H1 (cell line): Measurements from ENCODE around the gene DENND4C. TPM values are rescaled to one million over a fixed set of nuclear protein-coding genes. Genes with fewer than 3 reads are reported as not detected.

Experiments used
- CTCF ChIA-PET: fragments of 300-600 bp; sonication (Branson Sonifier 250); formaldehyde crosslinking; loops from one replicate; lab custom pipeline; 2021; ENCODE audit not compliant: partially characterized antibody; lab: Charles Lee
- POLR2A ChIA-PET: fragments of 300-600 bp; sonication (Branson Sonifier 250); formaldehyde crosslinking; loops from one replicate; lab custom pipeline; 2021; ENCODE audit warnings: inconsistent platforms; ENCODE audit not compliant: partially characterized antibody; lab: Charles Lee
- DNase-seq, 2 experiments: peaks; one replicate each; pipeline versions ENCODE4 v3.0.0 to v3.0.0-alpha.2; 2010 to 2022; ENCODE audit warnings: low spot score in 2 of 2, low read depth in 1 of 2, mixed read lengths in 1 of 2
- FAIRE-seq: peaks from 2 replicates; lab custom pipeline; 2011; peaks lifted over from hg19 to GRCh38; lab: Jason Lieb, UNC
- H2AFZ ChIP-seq: 2 replicates; pipeline ENCODE4 v1.8.1; 2012; ENCODE audit warnings: low read length, inconsistent platforms
- H2AK5ac ChIP-seq: 2 replicates; pipeline ENCODE4 v1.6.1; 2013; ENCODE audit warnings: low read depth, low read length
- H2BK120ac ChIP-seq: replicated peaks from 2 replicates; pipeline ENCODE3; 2013; ENCODE audit warnings: low read depth, low read length, inconsistent platforms
- H2BK12ac ChIP-seq: 2 replicates; pipeline ENCODE4 v1.6.1; 2013; ENCODE audit warnings: low read depth, low read length
- H2BK15ac ChIP-seq: 2 replicates; pipeline ENCODE4 v1.6.1; 2013; ENCODE audit warnings: low read length
- H2BK20ac ChIP-seq: 2 replicates; pipeline ENCODE4 v1.6.1; 2013; ENCODE audit warnings: low read length
- H2BK5ac ChIP-seq: 2 replicates; pipeline ENCODE4 v1.6.1; 2013; ENCODE audit warnings: low read depth, low read length
- H3K14ac ChIP-seq: 2 replicates; pipeline ENCODE4 v1.6.1; 2013; ENCODE audit warnings: inconsistent platforms; ENCODE audit not compliant: insufficient read length
- H3K18ac ChIP-seq: 2 replicates; pipeline ENCODE4 v1.6.1; 2013; ENCODE audit warnings: low read length; ENCODE audit errors: extremely low read depth
- H3K23ac ChIP-seq: 2 replicates; pipeline ENCODE4 v1.6.1; 2013; ENCODE audit warnings: inconsistent platforms; ENCODE audit not compliant: insufficient read length
- H3K23me2 ChIP-seq: 2 replicates; pipeline ENCODE4 v1.6.1; 2013; ENCODE audit warnings: low read depth, low read length
- H3K27ac ChIP-seq: 2 replicates; pipeline ENCODE4 v1.6.1; 2011; ENCODE audit warnings: low read depth, low read length, inconsistent platforms
- H3K27me3 ChIP-seq, 4 experiments: replicated peaks in 1 of 4; 1 replicate in 1 of 4; 2 replicates in 3 of 4; pipeline versions ENCODE4 v1.6.1 to v1.8.1; 2011 to 2013; ENCODE audit warnings: low read length in 3 of 4, mild to moderate bottlenecking in 3 of 4, inconsistent platforms in 2 of 4, mixed read lengths in 2 of 4, moderate library complexity in 1 of 4; ENCODE audit not compliant: control insufficient read depth in 3 of 4, insufficient read depth in 3 of 4; ENCODE audit errors: extremely low read depth in 1 of 4
- H3K36me3 ChIP-seq, 4 experiments: 2 replicates each; pipeline versions ENCODE4 v1.6.1 to v1.8.1; 2011 to 2013; ENCODE audit warnings: mild to moderate bottlenecking in 4 of 4, low read length in 3 of 4, moderate library complexity in 2 of 4, control low read depth in 1 of 4, inconsistent platforms in 1 of 4; ENCODE audit not compliant: insufficient read depth in 4 of 4, control insufficient read depth in 2 of 4
- H3K4ac ChIP-seq: replicated peaks from 2 replicates; pipeline ENCODE3; 2013; ENCODE audit warnings: low read length, low read depth, mixed read lengths, inconsistent platforms; ENCODE audit not compliant: insufficient read length
- H3K4me1 ChIP-seq, 4 experiments: replicated peaks in 1 of 4; 1 replicate in 1 of 4; 2 replicates in 3 of 4; pipeline versions ENCODE4 v1.6.1 to v1.8.1; 2011 to 2013; ENCODE audit warnings: low read length in 3 of 4, inconsistent platforms in 2 of 4, mixed read lengths in 1 of 4; ENCODE audit not compliant: insufficient read depth in 4 of 4, control insufficient read depth in 3 of 4
- H3K4me2 ChIP-seq, 2 experiments: 2 replicates each; pipeline versions ENCODE4 v1.6.1 to v1.8.1; 2011 to 2013; ENCODE audit warnings: low read depth in 2 of 2, low read length in 2 of 2, control low read depth in 1 of 2, inconsistent platforms in 1 of 2, mild to moderate bottlenecking in 1 of 2; ENCODE audit not compliant: insufficient read depth in 1 of 2
- H3K4me3 ChIP-seq, 4 experiments: fragments of 200-600, 300-600 bp in 1 of 4; sonication (generic), shearing (Covaris generic), sonication (Bioruptor Twin) in 1 of 4; 2 replicates each; pipeline versions ENCODE4 v1.5.1 to v1.8.1; 2011 to 2016; ENCODE audit warnings: low read length in 4 of 4, low read depth in 3 of 4, control low read depth in 2 of 4, inconsistent platforms in 2 of 4, mild to moderate bottlenecking in 2 of 4, mixed read lengths in 1 of 4, moderate library complexity in 1 of 4; ENCODE audit not compliant: insufficient read depth in 2 of 4; ENCODE audit errors: extremely low read depth in 1 of 4
- H3K56ac ChIP-seq: replicated peaks from 2 replicates; pipeline ENCODE3; 2013; ENCODE audit warnings: low read depth, mild to moderate bottlenecking, mixed read lengths, low read length, inconsistent platforms; ENCODE audit not compliant: insufficient read length
- H3K79me1 ChIP-seq: 2 replicates; pipeline ENCODE4 v1.6.1; 2013; ENCODE audit warnings: low read depth, low read length, control low read depth
- H3K79me2 ChIP-seq, 2 experiments: 2 replicates each; pipeline versions ENCODE4 v1.6.1 to v1.8.1; 2012 to 2013; ENCODE audit warnings: low read length in 2 of 2, mild to moderate bottlenecking in 2 of 2, inconsistent platforms in 1 of 2; ENCODE audit not compliant: insufficient read depth in 2 of 2, control insufficient read depth in 1 of 2
- H3K9ac ChIP-seq, 4 experiments: replicated peaks in 1 of 4; 1 replicate in 1 of 4; 2 replicates in 3 of 4; pipeline versions ENCODE4 v1.6.1 to v1.8.1; 2011 to 2013; ENCODE audit warnings: low read depth in 3 of 4, low read length in 3 of 4, control low read depth in 2 of 4, mild to moderate bottlenecking in 2 of 4, moderate library complexity in 2 of 4, inconsistent platforms in 1 of 4; ENCODE audit errors: extremely low read depth in 1 of 4
- H3K9me3 ChIP-seq, 2 experiments: 2 replicates each; pipeline versions ENCODE4 v1.6.1 to v1.8.1; 2012 to 2013; ENCODE audit warnings: mild to moderate bottlenecking in 2 of 2, moderate library complexity in 2 of 2, control low read depth in 1 of 2, inconsistent platforms in 1 of 2, low read depth in 1 of 2, low read length in 1 of 2, mixed read lengths in 1 of 2; ENCODE audit not compliant: insufficient read depth in 2 of 2
- H4K20me1 ChIP-seq, 2 experiments: replicated peaks in 1 of 2; 2 replicates each; pipeline versions ENCODE3 to v1.8.1; 2011 to 2013; ENCODE audit warnings: inconsistent platforms in 2 of 2, low read length in 2 of 2, mild to moderate bottlenecking in 1 of 2; ENCODE audit not compliant: insufficient read depth in 2 of 2, control insufficient read depth in 1 of 2
- H4K5ac ChIP-seq: 2 replicates; pipeline ENCODE4 v1.6.1; 2013; ENCODE audit warnings: low read length, low read depth, mixed read lengths, inconsistent platforms; ENCODE audit not compliant: insufficient read length
- H4K8ac ChIP-seq: 2 replicates; pipeline ENCODE4 v1.8.0; 2013; ENCODE audit warnings: mild to moderate bottlenecking, moderate library complexity, low read length, inconsistent platforms; ENCODE audit not compliant: insufficient read depth; ENCODE audit errors: extremely low read depth
- H4K91ac ChIP-seq: replicated peaks from 2 replicates; pipeline ENCODE3; 2013; ENCODE audit warnings: low read length, mixed read lengths, inconsistent platforms; ENCODE audit not compliant: insufficient read length
- BCL11A ChIP-seq, 2 experiments: IDR thresholded peaks; one replicate each; pipeline ENCODE4 v1.6.1; 2011; ENCODE audit warnings: low read depth in 2 of 2, low read length in 2 of 2, mild to moderate bottlenecking in 2 of 2
- CHD2 ChIP-seq: IDR thresholded peaks from 2 replicates; pipeline ENCODE4 v1.6.1; 2012; ENCODE audit warnings: low read length, improper control_type of control experiment
- PHF8 ChIP-seq: fragments of 200-600 bp; sonication (generic); conservative IDR thresholded peaks from 2 replicates; pipeline ENCODE4 v1.7.1; 2012; ENCODE audit warnings: low read depth, mild to moderate bottlenecking, inconsistent platforms, low read length, moderate library complexity
- POU5F1 ChIP-seq: IDR thresholded peaks from 2 replicates; pipeline ENCODE4 v1.6.1; 2011; ENCODE audit warnings: low read depth, mild to moderate bottlenecking, low read length, moderate library complexity
- SP1 ChIP-seq: IDR thresholded peaks from 2 replicates; pipeline ENCODE4 v1.6.1; 2011; ENCODE audit warnings: low read depth, low read length
- WGBS, 2 experiments: shearing (Covaris generic) in 1 of 2; methylation state at CpG; one replicate each; pipeline versions ENCODE4 v1.1.6 to v1.1.7; 2013 to 2015; ENCODE audit warnings: low lambda C conversion rate in 2 of 2, mixed read lengths in 2 of 2, inconsistent platforms in 1 of 2, low coverage in 1 of 2, missing lambda C conversion rate in 1 of 2; ENCODE audit not compliant: insufficient replicate concordance in 2 of 2, insufficient coverage in 1 of 2, insufficient read length in 1 of 2; ENCODE audit errors: extremely low coverage in 1 of 2, missing lambda C conversion rate in 1 of 2; 5-methylcytosine and 5-hydroxymethylcytosine counted together
- polyA plus RNA-seq, 7 experiments: library from polyadenylated mRNA; depleted of rRNA in 3 of 7; stranded (reverse) in 5 of 7; unstranded in 2 of 7; fragments of >200 nt in 5 of 7; fragments of 200-250 nt in 2 of 7; gene quantifications; 1 replicate in 5 of 7; 2 replicates in 1 of 7; 4 replicates in 1 of 7; pipeline versions ENCODE4 v1.2.1 to v1.2.3, GENCODE V29; 2011 to 2013; ENCODE audit warnings: missing spikeins in 2 of 7, mixed read lengths in 2 of 7
- total RNA-seq: library from RNA; stranded (reverse); fragmentation: NEBNext Ultra II Directional; extraction: Animal tissue kit (Norgen Biotek cat#: 25700); gene quantifications from 2 replicates; pipeline ENCODE4 v1.2.1, GENCODE V29; 2021

Gene DENND4C
- total and polyA plus RNA-seq, 2 of the 8 experiments (the other 6 are each of a cell fraction or from before 2014, with no cell fraction given): 6.9 to 18.9 TPM

DNA sequence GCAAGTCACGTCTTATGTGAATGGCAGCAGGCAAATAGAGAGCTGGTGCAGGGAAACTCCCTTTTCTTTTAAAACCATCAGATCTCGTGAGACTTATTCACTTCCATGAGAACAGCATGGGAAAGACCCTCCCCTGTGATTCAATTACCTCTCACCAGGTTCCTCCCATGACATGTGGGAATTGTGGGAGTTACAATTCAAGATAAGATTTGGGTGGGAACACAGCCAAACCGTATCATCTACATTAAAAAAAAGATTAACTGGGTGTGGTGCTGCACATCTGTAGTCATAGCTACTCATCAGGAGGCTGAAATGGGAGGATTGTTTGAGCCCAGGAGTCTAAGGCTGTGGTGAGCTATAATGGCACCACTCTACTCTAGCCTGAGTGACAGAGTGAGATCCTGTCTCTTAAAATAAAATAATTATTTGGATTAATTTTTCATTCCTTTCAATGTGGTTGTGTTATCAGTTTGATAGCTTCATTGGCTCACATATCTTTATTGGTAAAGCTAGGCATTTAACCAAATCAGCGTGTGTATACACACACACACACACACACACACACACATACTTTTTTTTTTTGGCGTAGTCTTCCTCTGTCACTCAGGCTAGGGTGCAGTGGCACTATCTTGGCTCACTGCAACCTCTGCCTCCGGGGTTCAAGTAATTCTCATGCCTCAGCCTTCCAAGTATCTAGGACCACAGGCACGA lies 21.8 kb downstream of the DENND4C start:
- DNase-seq: no peak
- H2BK120ac ChIP-seq: no peak overlapping the region
- H2BK5ac ChIP-seq: no peak overlapping the region
- H2AK5ac ChIP-seq: no peak overlapping the region
- H3K23me2 ChIP-seq: no peaks in the 10 kb centered on the region
- H2BK15ac ChIP-seq: no peak overlapping the region
- H3K79me2 ChIP-seq: peaks cover 0 to 67% of the 10 kb centered on the region in 2 experiments; a peak in 3 of 4 replicates
- H3K4me1 ChIP-seq: peaks cover 0 to 8% (median 6%) of the 10 kb centered on the region in 4 experiments; a peak in 6 of 7 replicates
- no peak for FAIRE-seq
- no peak overlapping the region for H3K4me3 ChIP-seq
- H3K23ac ChIP-seq: no peak overlapping the region
- H2AFZ ChIP-seq: no peak overlapping the region
- H3K27ac ChIP-seq: no peak overlapping the region
- H4K20me1 ChIP-seq: peaks cover 0 to 4% of the 10 kb centered on the region in 2 experiments
- no peak overlapping the region for H3K4me2 ChIP-seq
- H3K56ac ChIP-seq: no peak overlapping the region
- H3K4ac ChIP-seq: no peak overlapping the region
- no peak overlapping the region for H4K5ac ChIP-seq
- no peak overlapping the region for H3K14ac ChIP-seq
- no peak overlapping the region for H3K18ac ChIP-seq
- peaks cover 2% of the 10 kb centered on the region; the same call in 1 of the 2 replicates for H3K79me1 ChIP-seq
- H2BK12ac ChIP-seq: no peak overlapping the region
- H2BK20ac ChIP-seq: no peak overlapping the region
- no peaks in the 10 kb centered on the region for H3K27me3 ChIP-seq
- ChIA-PET POLR2A (interaction anchor here (1.1 to 2.2 kb wide), 5 partner anchors 22 to 123 kb away, joined by 3 to 8 read pairs (median 4); partner anchors contain the start of gene DENND4C), CTCF (no interaction called here)
- no peak overlapping the region for H3K9ac ChIP-seq
- H4K91ac ChIP-seq: no peak overlapping the region
- H4K8ac ChIP-seq: no peak overlapping the region
- H3K36me3 ChIP-seq: no peaks in the 10 kb centered on the region
- TF ChIP-seq POU5F1 (no peak), BCL11A (IDR thresholded peaks at IDR 0.05; ENCODE audit: low read depth in 2 of 2, low read length in 2 of 2) (no peak), SP1 (no peak), PHF8 (no peak), CHD2 (0 out of 2 replicates have a peak, but pooled peaks have one; percentile 16)
- TF ChIP-seq, all 59 proteins: peak for 1
- WGBS, 2 experiments: 88% methylated on average over 7 of the region's 7 CpGs; no CpG with 5 or more reads in 1 of the 2 experiments
- no peaks in the 10 kb centered on the region for H3K9me3 ChIP-seq
